HepG2 (cell line): ENCODE results near the gene ZBTB32.

ENCODE experiments used
- ATF7 ChIP-seq, 2 experiments: fragments of 450-650 bp in 1 of 2; sonication (generic) in 1 of 2; formaldehyde crosslinking in 1 of 2; IDR thresholded peaks; 2 replicates each; pipeline versions ENCODE4 v1.4.0 to v1.6.1; 2016 to 2020; ENCODE audit warnings: antibody characterized with exemption in 1 of 2, mild to moderate bottlenecking in 1 of 2, missing genetic modification reagents in 1 of 2
- ELF4 ChIP-seq: sonication (generic); formaldehyde crosslinking; IDR thresholded peaks from 2 replicates; pipeline ENCODE4 v1.5.0; 2020; ENCODE audit warnings: missing genetic modification reagents, mild to moderate bottlenecking, moderate library complexity, borderline replicate concordance
- HDAC1 ChIP-seq: sonication (generic); formaldehyde crosslinking; IDR thresholded peaks from 2 replicates; pipeline ENCODE4 v1.5.1; 2020; ENCODE audit warnings: mild to moderate bottlenecking, missing genetic modification reagents
- SMARCE1 ChIP-seq: fragments of 450-650 bp; IDR thresholded peaks from 2 replicates; pipeline ENCODE4 v1.6.1; 2017; ENCODE audit warnings: borderline replicate concordance
- TAF1 ChIP-seq: sonication (generic); formaldehyde crosslinking; IDR thresholded peaks from 2 replicates; pipeline ENCODE4 v1.4.0; 2020; ENCODE audit warnings: missing genetic modification reagents
- THAP11 ChIP-seq: IDR thresholded peaks from 2 replicates; pipeline ENCODE4 v1.6.1; 2016; ENCODE audit warnings: missing biosample characterization, missing genetic modification reagents
- ZNF329 ChIP-seq: sonication (generic); formaldehyde crosslinking; IDR thresholded peaks from 2 replicates; pipeline ENCODE4 v1.9.0; 2021; ENCODE audit warnings: low read depth, mild to moderate bottlenecking, missing genetic modification reagents
- ZNF468 ChIP-seq: sonication (generic); formaldehyde crosslinking; IDR thresholded peaks from 2 replicates; pipeline ENCODE4 v1.8.0; 2022; ENCODE audit warnings: mild to moderate bottlenecking, moderate library complexity, missing genetic modification reagents
- TF ChIP-seq, protein P1 (sequence below): sonication (generic); formaldehyde crosslinking; IDR thresholded peaks from 2 replicates; pipeline ENCODE4 v1.5.0; 2020; ENCODE audit warnings: mild to moderate bottlenecking, missing genetic modification reagents, moderate library complexity
- TF ChIP-seq, protein P2 (sequence below): sonication (generic); formaldehyde crosslinking; IDR thresholded peaks from 2 replicates; pipeline ENCODE4 v1.4.0; 2020; ENCODE audit warnings: missing genetic modification reagents
- TF ChIP-seq, protein P3 (sequence below): sonication (generic); formaldehyde crosslinking; IDR thresholded peaks from 2 replicates; pipeline ENCODE4 v1.4.0; 2020; ENCODE audit warnings: mild to moderate bottlenecking, missing genetic modification reagents

DNA sequence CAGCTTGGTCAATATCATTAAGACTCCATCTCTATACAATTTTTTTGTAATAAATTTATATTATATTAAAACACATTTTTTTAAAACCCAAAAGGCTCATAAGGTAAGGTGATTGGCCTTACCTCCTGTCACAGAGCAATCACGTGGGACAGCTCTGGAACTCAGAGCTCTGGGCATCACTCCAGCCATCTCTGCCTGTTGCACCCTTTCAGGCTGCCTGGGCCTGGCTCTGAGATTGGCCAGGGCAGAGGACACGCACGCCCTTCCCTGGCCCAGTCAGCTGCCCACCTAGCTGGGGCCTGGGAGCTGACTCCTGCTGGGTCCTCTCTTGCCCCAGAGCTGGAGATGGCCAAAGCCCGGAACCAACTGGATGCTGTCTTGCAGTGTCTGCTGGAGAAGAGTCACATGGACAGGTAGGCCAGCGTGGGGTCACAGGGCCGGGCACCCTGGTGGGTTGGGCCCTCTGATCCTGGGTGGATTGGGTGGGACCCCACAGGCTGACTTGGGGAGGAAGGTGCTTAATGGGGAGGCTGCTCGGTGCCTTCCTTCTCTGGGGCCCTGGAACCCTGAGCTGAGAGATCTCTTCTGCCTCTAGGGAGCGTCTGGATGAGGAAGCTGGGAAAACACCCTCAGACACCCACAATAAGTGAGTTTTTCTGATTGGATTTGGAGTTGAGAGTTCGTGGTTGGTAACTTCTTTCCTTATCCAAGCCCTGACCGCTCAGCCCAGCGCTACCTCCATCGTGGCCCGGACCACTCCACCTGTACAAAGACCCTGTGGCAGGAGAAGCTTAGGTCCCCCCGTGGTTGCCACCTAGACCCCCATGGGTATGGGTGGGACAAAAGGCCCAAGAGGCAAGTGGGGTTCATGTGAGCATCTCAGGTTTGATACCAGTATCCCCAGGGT lies 47.7 kb downstream of the ZBTB32 start:
- TF ChIP-seq, protein P1, sequence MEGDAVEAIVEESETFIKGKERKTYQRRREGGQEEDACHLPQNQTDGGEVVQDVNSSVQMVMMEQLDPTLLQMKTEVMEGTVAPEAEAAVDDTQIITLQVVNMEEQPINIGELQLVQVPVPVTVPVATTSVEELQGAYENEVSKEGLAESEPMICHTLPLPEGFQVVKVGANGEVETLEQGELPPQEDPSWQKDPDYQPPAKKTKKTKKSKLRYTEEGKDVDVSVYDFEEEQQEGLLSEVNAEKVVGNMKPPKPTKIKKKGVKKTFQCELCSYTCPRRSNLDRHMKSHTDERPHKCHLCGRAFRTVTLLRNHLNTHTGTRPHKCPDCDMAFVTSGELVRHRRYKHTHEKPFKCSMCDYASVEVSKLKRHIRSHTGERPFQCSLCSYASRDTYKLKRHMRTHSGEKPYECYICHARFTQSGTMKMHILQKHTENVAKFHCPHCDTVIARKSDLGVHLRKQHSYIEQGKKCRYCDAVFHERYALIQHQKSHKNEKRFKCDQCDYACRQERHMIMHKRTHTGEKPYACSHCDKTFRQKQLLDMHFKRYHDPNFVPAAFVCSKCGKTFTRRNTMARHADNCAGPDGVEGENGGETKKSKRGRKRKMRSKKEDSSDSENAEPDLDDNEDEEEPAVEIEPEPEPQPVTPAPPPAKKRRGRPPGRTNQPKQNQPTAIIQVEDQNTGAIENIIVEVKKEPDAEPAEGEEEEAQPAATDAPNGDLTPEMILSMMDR (CRISPR knock-in tag): no peak
- TF ChIP-seq THAP11 (CRISPR knock-in tag) (no peak), ATF7 (IDR thresholded peaks at IDR 0.05) (no peak), ATF7 (CRISPR knock-in tag; IDR thresholded peaks at IDR 0.05) (no peak), ELF4 (no peak), HDAC1 (CRISPR knock-in tag) (no peak), ZNF329 (CRISPR knock-in tag) (no peak), ZNF468 (CRISPR knock-in tag) (no peak), SMARCE1 (no peak), TAF1 (CRISPR knock-in tag) (no peak)
- TF ChIP-seq, protein P2, sequence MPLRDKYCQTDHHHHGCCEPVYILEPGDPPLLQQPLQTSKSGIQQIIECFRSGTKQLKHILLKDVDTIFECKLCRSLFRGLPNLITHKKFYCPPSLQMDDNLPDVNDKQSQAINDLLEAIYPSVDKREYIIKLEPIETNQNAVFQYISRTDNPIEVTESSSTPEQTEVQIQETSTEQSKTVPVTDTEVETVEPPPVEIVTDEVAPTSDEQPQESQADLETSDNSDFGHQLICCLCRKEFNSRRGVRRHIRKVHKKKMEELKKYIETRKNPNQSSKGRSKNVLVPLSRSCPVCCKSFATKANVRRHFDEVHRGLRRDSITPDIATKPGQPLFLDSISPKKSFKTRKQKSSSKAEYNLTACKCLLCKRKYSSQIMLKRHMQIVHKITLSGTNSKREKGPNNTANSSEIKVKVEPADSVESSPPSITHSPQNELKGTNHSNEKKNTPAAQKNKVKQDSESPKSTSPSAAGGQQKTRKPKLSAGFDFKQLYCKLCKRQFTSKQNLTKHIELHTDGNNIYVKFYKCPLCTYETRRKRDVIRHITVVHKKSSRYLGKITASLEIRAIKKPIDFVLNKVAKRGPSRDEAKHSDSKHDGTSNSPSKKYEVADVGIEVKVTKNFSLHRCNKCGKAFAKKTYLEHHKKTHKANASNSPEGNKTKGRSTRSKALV (CRISPR knock-in tag): no peak
- TF ChIP-seq, protein P3, sequence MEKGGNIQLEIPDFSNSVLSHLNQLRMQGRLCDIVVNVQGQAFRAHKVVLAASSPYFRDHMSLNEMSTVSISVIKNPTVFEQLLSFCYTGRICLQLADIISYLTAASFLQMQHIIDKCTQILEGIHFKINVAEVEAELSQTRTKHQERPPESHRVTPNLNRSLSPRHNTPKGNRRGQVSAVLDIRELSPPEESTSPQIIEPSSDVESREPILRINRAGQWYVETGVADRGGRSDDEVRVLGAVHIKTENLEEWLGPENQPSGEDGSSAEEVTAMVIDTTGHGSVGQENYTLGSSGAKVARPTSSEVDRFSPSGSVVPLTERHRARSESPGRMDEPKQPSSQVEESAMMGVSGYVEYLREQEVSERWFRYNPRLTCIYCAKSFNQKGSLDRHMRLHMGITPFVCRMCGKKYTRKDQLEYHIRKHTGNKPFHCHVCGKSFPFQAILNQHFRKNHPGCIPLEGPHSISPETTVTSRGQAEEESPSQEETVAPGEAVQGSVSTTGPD (CRISPR knock-in tag): no peak
